NCI-H1105 (cell line): ENCODE data around the gene PPP2R5B.

Source experiments
- DNase-seq: peaks from one replicate; lab custom pipeline; 2025; lab: John Stamatoyannopoulos, UW

Gene PPP2R5B

GRCh38 chr11:64923944-64924909 is at the start of gene PPP2R5B:
Gene PPP2R5B (plus strand): TSS chr11:64924689. CDS start chr11:64925735, 1,046 bp downstream.
- DNase-seq: peak; percentile 81

DNA sequence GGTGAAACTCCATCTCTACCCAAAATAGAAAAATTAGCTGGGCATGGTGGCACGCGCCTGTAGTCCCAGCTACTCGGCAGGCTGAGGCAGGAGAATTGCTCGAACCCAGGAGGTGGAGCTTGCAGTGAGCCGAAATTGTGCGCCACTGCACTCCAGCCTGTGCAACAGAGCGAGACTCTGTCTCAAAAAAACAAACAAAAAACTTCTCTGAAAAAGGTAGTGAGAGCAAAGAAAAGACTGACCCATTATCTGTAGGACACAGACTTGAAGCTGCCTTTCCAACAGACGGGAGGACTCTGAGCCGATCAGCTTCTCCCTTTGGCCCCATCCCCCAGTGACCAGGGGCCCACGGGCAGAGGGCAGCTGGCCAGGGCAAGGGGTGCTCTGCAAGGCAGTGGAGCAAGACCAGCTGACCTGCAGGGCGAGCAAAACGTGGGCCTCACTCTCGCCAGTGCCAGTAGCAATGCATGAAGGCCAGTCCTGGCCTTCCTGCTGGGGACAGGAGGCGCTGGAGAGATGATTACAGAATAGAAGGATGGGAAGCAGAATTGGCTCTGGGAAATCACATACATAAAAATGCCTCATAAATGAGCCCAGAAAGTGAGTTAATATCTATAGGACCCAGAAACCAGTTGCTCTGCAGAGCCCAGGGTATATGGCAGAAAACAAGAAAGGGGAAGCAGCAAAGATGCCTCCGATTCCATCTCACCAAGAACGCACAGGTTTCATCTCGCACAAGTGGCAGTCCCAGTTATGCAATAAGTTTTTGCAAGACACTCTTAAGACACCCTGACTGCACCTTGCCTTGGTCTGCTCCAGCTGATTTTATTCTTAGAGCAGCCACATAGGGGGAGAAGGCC is 48.9 kb upstream of the PPP2R5B start:
- no peak for DNase-seq

- no peak for DNase-seq
Measured at GRCh38 chr11:64876229-64876750, 48.2 kb upstream of the PPP2R5B start.

GRCh38 chr11:64876835-64877341 is 47.6 kb upstream of the PPP2R5B start:
- DNase-seq: no peak

GRCh38 chr11:64877390-64878222 is 46.9 kb upstream of the PPP2R5B start:
- no peak for DNase-seq

DNA sequence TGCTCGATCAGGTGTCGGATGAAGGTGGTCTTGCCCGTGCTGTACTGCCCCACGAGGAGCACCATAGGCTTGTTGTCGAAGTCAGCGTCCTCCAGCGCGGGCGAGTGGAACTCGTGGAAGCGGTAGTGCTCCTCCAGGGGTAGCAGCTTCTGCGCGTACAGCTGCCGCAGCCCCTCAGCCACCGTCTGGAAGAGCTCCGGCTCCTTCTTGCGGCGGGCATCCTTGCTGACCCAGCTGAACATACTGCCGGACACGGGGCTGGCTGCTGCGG is 46.3 kb upstream of the PPP2R5B start:
- DNase-seq: no peak

DNA sequence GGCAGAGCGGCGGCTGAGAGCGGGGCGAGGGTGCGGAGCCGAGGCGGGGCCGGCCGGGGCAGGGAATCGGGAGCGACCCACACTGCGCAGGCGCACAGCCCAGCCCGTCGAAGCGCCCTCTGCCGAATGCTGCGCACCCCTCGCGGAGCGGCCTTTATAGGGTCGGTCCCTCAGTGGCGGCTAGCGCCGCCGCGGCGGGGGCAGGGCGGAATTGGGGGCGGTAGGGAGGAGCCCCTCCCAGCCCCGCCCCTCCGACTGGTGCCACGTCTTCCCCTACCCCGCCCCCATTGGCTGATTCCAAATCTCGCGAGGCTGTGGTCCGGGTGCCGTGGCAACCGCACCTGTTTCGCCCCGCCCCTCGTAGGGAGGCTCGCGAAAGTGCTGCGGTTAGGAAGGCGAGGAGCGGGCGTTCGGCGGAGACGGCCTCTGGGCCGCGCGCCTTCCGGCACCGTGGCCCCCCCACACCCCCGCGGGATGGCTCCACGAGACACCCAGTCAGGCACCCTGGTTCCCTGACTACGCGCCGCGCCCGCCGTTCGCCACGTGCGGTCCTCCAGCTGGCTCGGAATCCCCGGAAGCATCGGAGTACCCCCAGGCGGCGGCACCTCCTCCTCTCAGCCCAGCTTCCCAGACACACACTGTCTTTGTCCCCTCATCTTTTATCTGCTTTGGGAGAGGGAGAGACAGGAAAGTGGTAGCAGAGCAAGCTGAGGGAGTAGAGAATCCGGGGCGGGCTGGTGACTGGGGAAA is 45.8 kb upstream of the PPP2R5B start, which contains the start of gene EHD1:
TSS of gene EHD1 (minus strand) at position 128 of the 750 bp plus-strand sequence. CDS start 157 bp downstream, outside the sequence.
- peak; percentile 99 for DNase-seq

- no peak for DNase-seq
Measured at GRCh38 chr11:64879244-64879900, 45.1 kb upstream of the PPP2R5B start.

DNA sequence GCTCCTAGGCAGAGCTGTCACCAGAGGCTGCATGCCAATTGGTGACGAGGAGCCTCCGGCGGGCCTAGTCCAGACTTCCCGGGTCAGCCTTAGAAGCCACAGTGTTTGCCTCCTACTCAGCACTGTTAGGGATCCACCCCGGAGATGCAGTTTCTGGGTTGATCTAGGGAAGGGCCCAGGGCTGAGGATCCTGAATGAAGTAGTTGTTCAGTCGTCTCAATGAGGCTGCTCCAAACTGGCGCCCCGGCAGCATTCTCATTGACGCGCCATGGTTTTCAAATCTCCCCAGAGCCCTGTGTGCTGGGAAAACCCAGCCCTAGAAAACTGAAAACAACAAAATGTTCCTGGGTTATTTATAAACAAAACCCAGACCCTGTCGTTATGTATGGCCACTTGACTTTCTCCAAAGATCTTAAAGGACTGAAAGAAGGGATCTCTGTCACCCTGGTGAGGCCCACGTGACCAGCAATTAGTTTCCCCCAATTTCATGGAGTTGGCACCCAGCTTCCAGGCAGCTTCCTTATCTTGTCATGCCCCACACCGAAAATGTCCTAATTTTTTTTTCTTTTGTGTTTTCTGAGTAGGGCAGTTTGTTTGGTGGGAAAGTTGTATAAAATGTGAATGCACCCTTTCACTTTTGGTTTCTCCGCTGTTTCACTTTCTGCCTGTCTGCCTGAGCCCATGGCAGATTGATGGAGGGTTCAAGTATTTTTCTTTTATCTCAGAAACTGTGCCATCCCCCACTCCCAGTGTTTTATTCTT is 44.1 kb upstream of the PPP2R5B start:
- no peak for DNase-seq

DNA sequence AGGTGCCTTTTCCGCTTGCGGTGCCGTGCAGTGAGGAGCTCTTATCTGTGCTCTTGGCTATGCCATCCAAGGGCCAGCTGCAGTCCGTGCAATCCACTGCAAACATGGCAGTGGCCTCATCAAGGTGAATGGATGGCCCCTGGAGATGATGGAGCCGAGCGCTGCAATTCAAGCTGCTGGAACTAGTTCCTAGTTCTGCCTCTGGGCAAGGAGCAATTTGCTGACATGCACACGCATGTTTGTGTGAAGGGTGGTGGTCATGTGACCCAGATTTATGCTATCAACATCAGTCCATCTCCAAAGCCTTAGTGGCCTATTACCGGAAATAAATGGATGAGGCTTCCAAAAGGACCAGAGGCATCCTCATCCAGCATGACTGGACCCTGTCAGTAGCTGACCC is 43.0 kb upstream of the PPP2R5B start:
- peak; percentile 53 for DNase-seq

- no peak for DNase-seq
Measured at GRCh38 chr11:64882243-64882642, 42.2 kb upstream of the PPP2R5B start.

GRCh38 chr11:64883575-64883974 is 40.9 kb upstream of the PPP2R5B start:
- no peak for DNase-seq

GRCh38 chr11:64884019-64884418 is 40.5 kb upstream of the PPP2R5B start:
- DNase-seq: no peak

DNA sequence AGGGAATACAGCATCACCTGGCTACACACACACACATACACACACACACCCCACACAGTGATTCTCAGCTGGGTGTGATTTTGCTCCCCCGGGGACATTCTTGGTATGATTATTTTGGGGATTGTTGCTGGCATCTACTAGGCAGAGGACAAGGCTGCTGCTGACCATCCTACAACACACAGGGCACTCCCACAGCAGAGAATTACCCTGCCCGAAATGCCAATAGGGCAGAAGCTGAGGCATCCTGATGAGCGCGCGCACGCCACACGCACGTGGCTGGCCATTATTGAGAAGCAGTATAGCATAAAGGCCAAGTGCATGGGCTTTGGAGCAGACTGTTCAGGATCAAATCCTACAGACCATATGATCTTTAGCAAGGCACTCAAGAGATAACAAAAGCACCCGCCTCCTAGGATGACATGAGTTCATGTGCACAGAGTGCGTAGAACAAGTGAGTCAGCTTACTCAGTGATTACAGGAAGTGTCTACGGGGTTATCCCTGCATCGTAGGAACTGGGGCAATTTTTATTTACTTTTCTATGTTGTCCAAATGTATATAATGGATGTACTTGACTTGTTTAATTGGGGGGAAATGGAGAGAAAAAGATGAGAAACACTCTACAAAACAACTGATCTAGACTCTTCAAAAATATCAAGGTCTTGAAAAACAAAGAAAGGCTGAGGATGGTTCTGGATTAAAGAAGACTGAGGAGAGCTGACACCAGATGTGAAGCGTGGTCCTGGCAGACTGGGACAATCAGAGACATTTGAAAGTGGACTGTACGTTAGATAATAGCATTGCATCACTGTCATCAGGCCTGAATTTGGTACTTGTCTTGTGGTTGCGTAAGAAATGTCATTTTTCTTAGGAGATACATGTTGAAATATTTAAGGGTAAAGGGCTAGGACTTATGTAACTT is 38.9 kb upstream of the PPP2R5B start:
- DNase-seq: no peak

GRCh38 chr11:64887234-64887756 is 37.2 kb upstream of the PPP2R5B start:
- DNase-seq: no peak

DNA sequence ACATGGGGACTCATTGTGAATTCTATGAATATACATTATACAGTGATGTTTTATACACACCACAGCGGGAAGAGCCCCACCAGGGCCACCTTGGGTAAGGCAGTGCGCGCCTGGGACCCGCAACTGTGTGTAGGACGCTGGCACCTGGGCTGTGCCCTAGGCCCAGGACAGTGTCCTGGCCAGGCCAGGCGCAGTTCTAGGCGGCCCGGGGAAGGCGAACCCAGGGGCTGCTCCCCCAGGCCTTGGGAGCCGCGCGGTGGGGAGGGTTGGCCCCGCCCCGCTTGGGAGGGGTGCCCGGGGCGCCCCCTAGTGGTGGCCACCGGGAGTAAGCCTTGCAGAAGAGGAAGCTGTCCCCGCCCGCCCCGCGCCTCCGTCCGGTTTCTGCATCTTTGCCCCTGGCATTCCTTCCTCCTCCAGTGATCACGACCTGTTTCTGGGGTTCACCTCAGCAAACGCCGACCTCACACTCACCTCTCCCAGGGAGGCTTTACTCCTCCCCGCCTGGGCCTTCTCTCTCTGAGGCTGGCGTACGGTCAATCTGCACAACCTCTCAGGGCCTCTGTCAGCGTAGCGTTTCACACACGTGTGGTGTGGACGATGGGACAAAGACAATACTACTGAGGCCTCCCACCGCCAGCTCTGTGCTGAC is 36.6 kb upstream of the PPP2R5B start:
- peak; percentile 50 for DNase-seq

DNA sequence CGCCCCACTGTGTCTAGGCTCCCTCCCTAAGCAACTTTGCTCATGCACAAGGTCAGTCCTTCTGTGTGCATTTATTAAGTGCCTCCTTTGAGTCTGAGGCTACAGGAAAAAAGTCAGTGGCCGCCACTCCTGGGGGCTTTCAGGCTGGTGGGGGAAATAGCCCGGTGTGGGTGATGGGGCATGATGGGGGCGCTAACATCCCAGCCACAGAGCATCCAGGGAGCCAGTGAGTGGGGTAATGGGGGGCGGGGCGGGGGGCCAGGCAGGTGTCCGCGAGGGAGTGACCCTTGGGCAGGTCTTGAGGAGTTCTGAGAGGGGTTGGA is 36.1 kb upstream of the PPP2R5B start:
- no peak for DNase-seq
